HuH-7 (cell line): ENCODE results near the gene DGKZ.

ENCODE experiments used
- DNase-seq: peaks from one replicate; pipeline ENCODE4 v3.0.0; 2011; ENCODE audit warnings: low spot score

The DGKZ gene

GRCh38 chr11:46345881-46346484 is 1.3 kb upstream of the DGKZ start:
- no peak for DNase-seq

GRCh38 chr11:46347637-46348311 is 511 bp downstream of the DGKZ start:
- no peak for DNase-seq

GRCh38 chr11:46348566-46349401 is 1.5 kb downstream of the DGKZ start:
- DNase-seq = no peak

GRCh38 chr11:46350695-46351094 is 3.4 kb downstream of the DGKZ start:
- DNase-seq = no peak

- no peak for DNase-seq
Observed at GRCh38 chr11:46351148-46351547, 3.9 kb downstream of the DGKZ start.

GRCh38 chr11:46351606-46352005 is 4.3 kb downstream of the DGKZ start:
- no peak for DNase-seq

- DNase-seq = peak; percentile 88
Observed at GRCh38 chr11:46352063-46352841, 5.0 kb downstream of the DGKZ start.

- DNase-seq = no peak
Observed at GRCh38 chr11:46353698-46354097, 6.4 kb downstream of the DGKZ start.

- peak; percentile 76 for DNase-seq
Observed at GRCh38 chr11:46356924-46357482, 9.7 kb downstream of the DGKZ start.

- no peak for DNase-seq
Observed at GRCh38 chr11:46357483-46357936, 10.2 kb downstream of the DGKZ start.

- DNase-seq = no peak
Observed at GRCh38 chr11:46359953-46360352, 12.7 kb downstream of the DGKZ start.

- DNase-seq = no peak
Observed at GRCh38 chr11:46360878-46361277, 13.6 kb downstream of the DGKZ start.

GRCh38 chr11:46361283-46362155 is 14.3 kb downstream of the DGKZ start:
- no peak for DNase-seq

GRCh38 chr11:46362156-46363030 is 15.1 kb downstream of the DGKZ start:
- no peak for DNase-seq

- no peak for DNase-seq
Observed at GRCh38 chr11:46363031-46363407, 15.8 kb downstream of the DGKZ start.

- DNase-seq = no peak
Observed at GRCh38 chr11:46363455-46364005, 16.3 kb downstream of the DGKZ start.

- DNase-seq = no peak
Observed at GRCh38 chr11:46364056-46364455, 16.8 kb downstream of the DGKZ start.

- no peak for DNase-seq
Observed at GRCh38 chr11:46364791-46365190, 17.5 kb downstream of the DGKZ start.

- DNase-seq = no peak
Observed at GRCh38 chr11:46366260-46366659, 19.0 kb downstream of the DGKZ start.
